H1 (cell line): ENCODE measurements around the gene CUL4A. TPM values are rescaled to one million over a fixed set of nuclear protein-coding genes. Genes with fewer than 3 reads are reported as not detected.

Source experiments
- CTCF ChIA-PET: fragments of 300-600 bp; sonication (Branson Sonifier 250); formaldehyde crosslinking; loops from one replicate; lab custom pipeline; 2021; ENCODE audit not compliant: partially characterized antibody; lab: Charles Lee
- POLR2A ChIA-PET: fragments of 300-600 bp; sonication (Branson Sonifier 250); formaldehyde crosslinking; loops from one replicate; lab custom pipeline; 2021; ENCODE audit warnings: inconsistent platforms; ENCODE audit not compliant: partially characterized antibody; lab: Charles Lee
- DNase-seq, 2 experiments: peaks; one replicate each; pipeline versions ENCODE4 v3.0.0 to v3.0.0-alpha.2; 2010 to 2022; ENCODE audit warnings: low spot score in 2 of 2, low read depth in 1 of 2, mixed read lengths in 1 of 2
- FAIRE-seq: peaks from 2 replicates; lab custom pipeline; 2011; peaks lifted over from hg19 to GRCh38; lab: Jason Lieb, UNC
- H2AFZ ChIP-seq: 2 replicates; pipeline ENCODE4 v1.8.1; 2012; ENCODE audit warnings: low read length, inconsistent platforms
- H2AK5ac ChIP-seq: 2 replicates; pipeline ENCODE4 v1.6.1; 2013; ENCODE audit warnings: low read depth, low read length
- H2BK120ac ChIP-seq: replicated peaks from 2 replicates; pipeline ENCODE3; 2013; ENCODE audit warnings: low read depth, low read length, inconsistent platforms
- H2BK12ac ChIP-seq: 2 replicates; pipeline ENCODE4 v1.6.1; 2013; ENCODE audit warnings: low read depth, low read length
- H2BK15ac ChIP-seq: 2 replicates; pipeline ENCODE4 v1.6.1; 2013; ENCODE audit warnings: low read length
- H2BK20ac ChIP-seq: 2 replicates; pipeline ENCODE4 v1.6.1; 2013; ENCODE audit warnings: low read length
- H2BK5ac ChIP-seq: 2 replicates; pipeline ENCODE4 v1.6.1; 2013; ENCODE audit warnings: low read depth, low read length
- H3K14ac ChIP-seq: 2 replicates; pipeline ENCODE4 v1.6.1; 2013; ENCODE audit warnings: inconsistent platforms; ENCODE audit not compliant: insufficient read length
- H3K18ac ChIP-seq: 2 replicates; pipeline ENCODE4 v1.6.1; 2013; ENCODE audit warnings: low read length; ENCODE audit errors: extremely low read depth
- H3K23ac ChIP-seq: 2 replicates; pipeline ENCODE4 v1.6.1; 2013; ENCODE audit warnings: inconsistent platforms; ENCODE audit not compliant: insufficient read length
- H3K23me2 ChIP-seq: 2 replicates; pipeline ENCODE4 v1.6.1; 2013; ENCODE audit warnings: low read depth, low read length
- H3K27ac ChIP-seq: 2 replicates; pipeline ENCODE4 v1.6.1; 2011; ENCODE audit warnings: low read depth, low read length, inconsistent platforms
- H3K27me3 ChIP-seq, 4 experiments: replicated peaks in 1 of 4; 1 replicate in 1 of 4; 2 replicates in 3 of 4; pipeline versions ENCODE4 v1.6.1 to v1.8.1; 2011 to 2013; ENCODE audit warnings: low read length in 3 of 4, mild to moderate bottlenecking in 3 of 4, inconsistent platforms in 2 of 4, mixed read lengths in 2 of 4, moderate library complexity in 1 of 4; ENCODE audit not compliant: control insufficient read depth in 3 of 4, insufficient read depth in 3 of 4; ENCODE audit errors: extremely low read depth in 1 of 4
- H3K36me3 ChIP-seq, 4 experiments: 2 replicates each; pipeline versions ENCODE4 v1.6.1 to v1.8.1; 2011 to 2013; ENCODE audit warnings: mild to moderate bottlenecking in 4 of 4, low read length in 3 of 4, moderate library complexity in 2 of 4, control low read depth in 1 of 4, inconsistent platforms in 1 of 4; ENCODE audit not compliant: insufficient read depth in 4 of 4, control insufficient read depth in 2 of 4
- H3K4ac ChIP-seq: replicated peaks from 2 replicates; pipeline ENCODE3; 2013; ENCODE audit warnings: low read length, low read depth, mixed read lengths, inconsistent platforms; ENCODE audit not compliant: insufficient read length
- H3K4me1 ChIP-seq, 4 experiments: replicated peaks in 1 of 4; 1 replicate in 1 of 4; 2 replicates in 3 of 4; pipeline versions ENCODE4 v1.6.1 to v1.8.1; 2011 to 2013; ENCODE audit warnings: low read length in 3 of 4, inconsistent platforms in 2 of 4, mixed read lengths in 1 of 4; ENCODE audit not compliant: insufficient read depth in 4 of 4, control insufficient read depth in 3 of 4
- H3K4me2 ChIP-seq, 2 experiments: 2 replicates each; pipeline versions ENCODE4 v1.6.1 to v1.8.1; 2011 to 2013; ENCODE audit warnings: low read depth in 2 of 2, low read length in 2 of 2, control low read depth in 1 of 2, inconsistent platforms in 1 of 2, mild to moderate bottlenecking in 1 of 2; ENCODE audit not compliant: insufficient read depth in 1 of 2
- H3K4me3 ChIP-seq, 4 experiments: fragments of 200-600, 300-600 bp in 1 of 4; sonication (generic), shearing (Covaris generic), sonication (Bioruptor Twin) in 1 of 4; 2 replicates each; pipeline versions ENCODE4 v1.5.1 to v1.8.1; 2011 to 2016; ENCODE audit warnings: low read length in 4 of 4, low read depth in 3 of 4, control low read depth in 2 of 4, inconsistent platforms in 2 of 4, mild to moderate bottlenecking in 2 of 4, mixed read lengths in 1 of 4, moderate library complexity in 1 of 4; ENCODE audit not compliant: insufficient read depth in 2 of 4; ENCODE audit errors: extremely low read depth in 1 of 4
- H3K56ac ChIP-seq: replicated peaks from 2 replicates; pipeline ENCODE3; 2013; ENCODE audit warnings: low read depth, mild to moderate bottlenecking, mixed read lengths, low read length, inconsistent platforms; ENCODE audit not compliant: insufficient read length
- H3K79me1 ChIP-seq: 2 replicates; pipeline ENCODE4 v1.6.1; 2013; ENCODE audit warnings: low read depth, low read length, control low read depth
- H3K79me2 ChIP-seq, 2 experiments: 2 replicates each; pipeline versions ENCODE4 v1.6.1 to v1.8.1; 2012 to 2013; ENCODE audit warnings: low read length in 2 of 2, mild to moderate bottlenecking in 2 of 2, inconsistent platforms in 1 of 2; ENCODE audit not compliant: insufficient read depth in 2 of 2, control insufficient read depth in 1 of 2
- H3K9ac ChIP-seq, 4 experiments: replicated peaks in 1 of 4; 1 replicate in 1 of 4; 2 replicates in 3 of 4; pipeline versions ENCODE4 v1.6.1 to v1.8.1; 2011 to 2013; ENCODE audit warnings: low read depth in 3 of 4, low read length in 3 of 4, control low read depth in 2 of 4, mild to moderate bottlenecking in 2 of 4, moderate library complexity in 2 of 4, inconsistent platforms in 1 of 4; ENCODE audit errors: extremely low read depth in 1 of 4
- H3K9me3 ChIP-seq, 2 experiments: 2 replicates each; pipeline versions ENCODE4 v1.6.1 to v1.8.1; 2012 to 2013; ENCODE audit warnings: mild to moderate bottlenecking in 2 of 2, moderate library complexity in 2 of 2, control low read depth in 1 of 2, inconsistent platforms in 1 of 2, low read depth in 1 of 2, low read length in 1 of 2, mixed read lengths in 1 of 2; ENCODE audit not compliant: insufficient read depth in 2 of 2
- H4K20me1 ChIP-seq, 2 experiments: replicated peaks in 1 of 2; 2 replicates each; pipeline versions ENCODE3 to v1.8.1; 2011 to 2013; ENCODE audit warnings: inconsistent platforms in 2 of 2, low read length in 2 of 2, mild to moderate bottlenecking in 1 of 2; ENCODE audit not compliant: insufficient read depth in 2 of 2, control insufficient read depth in 1 of 2
- H4K5ac ChIP-seq: 2 replicates; pipeline ENCODE4 v1.6.1; 2013; ENCODE audit warnings: low read length, low read depth, mixed read lengths, inconsistent platforms; ENCODE audit not compliant: insufficient read length
- H4K8ac ChIP-seq: 2 replicates; pipeline ENCODE4 v1.8.0; 2013; ENCODE audit warnings: mild to moderate bottlenecking, moderate library complexity, low read length, inconsistent platforms; ENCODE audit not compliant: insufficient read depth; ENCODE audit errors: extremely low read depth
- H4K91ac ChIP-seq: replicated peaks from 2 replicates; pipeline ENCODE3; 2013; ENCODE audit warnings: low read length, mixed read lengths, inconsistent platforms; ENCODE audit not compliant: insufficient read length
- BACH1 ChIP-seq: IDR thresholded peaks from 2 replicates; pipeline ENCODE4 v1.6.1; 2012; ENCODE audit warnings: low read length, improper control_type of control experiment
- CEBPB ChIP-seq: IDR thresholded peaks from 2 replicates; pipeline ENCODE4 v1.6.1; 2012; ENCODE audit warnings: low read depth, low read length
- CTBP2 ChIP-seq: IDR thresholded peaks from 2 replicates; pipeline ENCODE4 v1.7.0; 2011; ENCODE audit warnings: borderline replicate concordance, mild to moderate bottlenecking, moderate library complexity, mixed read lengths, low read length; ENCODE audit not compliant: insufficient read depth, insufficient read length
- GABPA ChIP-seq: IDR thresholded peaks from 2 replicates; pipeline ENCODE4 v1.6.1; 2011; ENCODE audit warnings: mild to moderate bottlenecking, low read length, moderate library complexity, borderline replicate concordance; ENCODE audit not compliant: insufficient read depth
- HDAC6 ChIP-seq: IDR thresholded peaks from one replicate; pipeline ENCODE4 v1.7.1; 2012; ENCODE audit warnings: low read depth, mild to moderate bottlenecking, inconsistent platforms, low read length, moderate library complexity
- JUN ChIP-seq: IDR thresholded peaks from 2 replicates; pipeline ENCODE4 v1.6.1; 2011; ENCODE audit warnings: low read depth, mild to moderate bottlenecking, improper control_type of control experiment, low read length
- NANOG ChIP-seq: IDR thresholded peaks from 2 replicates; pipeline ENCODE4 v1.6.1; 2011; ENCODE audit warnings: low read length, low read depth, mild to moderate bottlenecking, inconsistent platforms; ENCODE audit not compliant: insufficient read depth, poor library complexity, severe bottlenecking
- RNF2 ChIP-seq: fragments of 200-900, 300-1000 bp; sonication (generic); IDR thresholded peaks from 2 replicates; pipeline ENCODE4 v1.7.1; 2016; ENCODE audit warnings: borderline replicate concordance, low read depth, mild to moderate bottlenecking, antibody characterized with exemption, low read length; ENCODE audit not compliant: poor library complexity, severe bottlenecking; ENCODE audit errors: missing control alignments
- RXRA ChIP-seq: IDR thresholded peaks from 2 replicates; pipeline ENCODE4 v1.6.1; 2011; ENCODE audit warnings: low read depth, mild to moderate bottlenecking, low read length, moderate library complexity; ENCODE audit not compliant: insufficient read depth
- SP4 ChIP-seq: IDR thresholded peaks from 2 replicates; pipeline ENCODE4 v1.6.1; 2012; ENCODE audit warnings: low read length, inconsistent platforms
- WGBS, 2 experiments: shearing (Covaris generic) in 1 of 2; methylation state at CpG; one replicate each; pipeline versions ENCODE4 v1.1.6 to v1.1.7; 2013 to 2015; ENCODE audit warnings: low lambda C conversion rate in 2 of 2, mixed read lengths in 2 of 2, inconsistent platforms in 1 of 2, low coverage in 1 of 2, missing lambda C conversion rate in 1 of 2; ENCODE audit not compliant: insufficient replicate concordance in 2 of 2, insufficient coverage in 1 of 2, insufficient read length in 1 of 2; ENCODE audit errors: extremely low coverage in 1 of 2, missing lambda C conversion rate in 1 of 2; 5-methylcytosine and 5-hydroxymethylcytosine counted together
- polyA plus RNA-seq, 7 experiments: library from polyadenylated mRNA; depleted of rRNA in 3 of 7; stranded (reverse) in 5 of 7; unstranded in 2 of 7; fragments of >200 nt in 5 of 7; fragments of 200-250 nt in 2 of 7; gene quantifications; 1 replicate in 5 of 7; 2 replicates in 1 of 7; 4 replicates in 1 of 7; pipeline versions ENCODE4 v1.2.1 to v1.2.3, GENCODE V29; 2011 to 2013; ENCODE audit warnings: missing spikeins in 2 of 7, mixed read lengths in 2 of 7
- total RNA-seq: library from RNA; stranded (reverse); fragmentation: NEBNext Ultra II Directional; extraction: Animal tissue kit (Norgen Biotek cat#: 25700); gene quantifications from 2 replicates; pipeline ENCODE4 v1.2.1, GENCODE V29; 2021

CUL4A gene
- total and polyA plus RNA-seq, 2 of the 8 experiments (the other 6 are each of a cell fraction or from before 2014, with no cell fraction given) = 54.7 to 101 TPM

DNA sequence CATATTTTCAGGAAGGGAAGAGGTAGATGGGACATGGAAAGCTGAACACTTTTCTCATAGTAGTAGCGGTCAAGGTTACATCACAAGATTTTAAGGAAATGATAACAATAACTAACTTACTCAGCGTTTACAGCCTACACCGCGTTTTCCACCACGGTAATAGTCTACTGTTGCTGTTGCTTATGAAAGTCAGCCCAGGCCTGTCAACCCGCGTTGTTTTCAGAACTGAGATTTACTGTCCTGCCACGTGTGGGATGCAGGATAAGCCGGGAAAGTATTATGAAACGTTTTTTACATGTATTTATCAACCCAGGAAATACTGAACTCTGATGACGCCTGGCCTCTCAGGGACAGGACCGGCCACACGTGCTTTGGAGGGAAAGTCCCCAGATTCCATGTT lies 51.6 kb downstream of the CUL4A start:
- no peaks in the 10 kb centered on the region for H3K27me3 ChIP-seq
- H2AFZ ChIP-seq = no peak overlapping the region
- H3K27ac ChIP-seq = no peak overlapping the region
- no peak overlapping the region for H3K4ac ChIP-seq
- H4K5ac ChIP-seq = no peak overlapping the region
- H3K36me3 ChIP-seq = peaks cover 10 to 57% (median 35%) of the 10 kb centered on the region in 4 experiments; a peak in 7 of 8 replicates
- FAIRE-seq (no peak), DNase-seq (no peak)
- H2BK12ac ChIP-seq = no peak overlapping the region
- H3K79me1 ChIP-seq = no peaks in the 10 kb centered on the region; the same call in 1 of the 2 replicates
- POLR2A ChIA-PET = interaction anchor here (1.2 to 1.8 kb wide), 2 partner anchors 9 to 10 kb away, joined by 3 to 4 read pairs; no protein-coding TSS in a partner anchor
- no peak overlapping the region for H2BK120ac ChIP-seq
- CTCF ChIA-PET = interaction anchor here (1.4 kb wide), 1 partner anchor 38 kb away, joined by 3 read pairs; no protein-coding TSS in a partner anchor
- H4K91ac ChIP-seq = no peak overlapping the region
- no peak overlapping the region for H3K4me3 ChIP-seq
- TF ChIP-seq HDAC6 = no peak
- TF ChIP-seq RNF2 = no peak
- no peak for TF ChIP-seq GABPA
- no peak for TF ChIP-seq SP4
- TF ChIP-seq CTBP2 = no peak
- TF ChIP-seq CEBPB = no peak
- no peak for TF ChIP-seq RXRA
- TF ChIP-seq BACH1 = no peak
- no peak for TF ChIP-seq NANOG
- TF ChIP-seq JUN = no peak
- WGBS, 2 experiments = 89% methylated on average over 13 of the region's 13 CpGs; no CpG with 5 or more reads in 1 of the 2 experiments
- H3K18ac ChIP-seq = no peak overlapping the region
- H2BK20ac ChIP-seq = no peak overlapping the region
- H3K79me2 ChIP-seq = no peaks in the 10 kb centered on the region
- H2BK15ac ChIP-seq = no peak overlapping the region
- no peak overlapping the region for H3K56ac ChIP-seq
- no peak overlapping the region for H2BK5ac ChIP-seq
- no peak overlapping the region for H3K4me2 ChIP-seq
- H3K9ac ChIP-seq = no peak overlapping the region
- no peaks in the 10 kb centered on the region for H3K4me1 ChIP-seq
- H3K23ac ChIP-seq = no peak overlapping the region
- H3K23me2 ChIP-seq = no peaks in the 10 kb centered on the region
- no peak overlapping the region for H2AK5ac ChIP-seq
- H4K20me1 ChIP-seq = peaks cover 0 to 4% of the 10 kb centered on the region in 2 experiments
- H3K9me3 ChIP-seq = no peaks in the 10 kb centered on the region
- no peak overlapping the region for H4K8ac ChIP-seq
- no peak overlapping the region for H3K14ac ChIP-seq
